HG03108 (cell line): ENCODE results near the gene PPP1R12B.
"Not testable (repeated sequence)": the region's sequence is repeated elsewhere in the genome, so short reads cannot be mapped to it uniquely, and the experiment has no call there.

ENCODE experiments used
- ATAC-seq: cut with Tn5 transposase; IDR thresholded peaks from one replicate; pipeline ENCODE4 v1.9.1; 2021; ENCODE audit warnings: moderate library complexity; ENCODE audit not compliant: unreplicated experiment

Gene PPP1R12B

DNA sequence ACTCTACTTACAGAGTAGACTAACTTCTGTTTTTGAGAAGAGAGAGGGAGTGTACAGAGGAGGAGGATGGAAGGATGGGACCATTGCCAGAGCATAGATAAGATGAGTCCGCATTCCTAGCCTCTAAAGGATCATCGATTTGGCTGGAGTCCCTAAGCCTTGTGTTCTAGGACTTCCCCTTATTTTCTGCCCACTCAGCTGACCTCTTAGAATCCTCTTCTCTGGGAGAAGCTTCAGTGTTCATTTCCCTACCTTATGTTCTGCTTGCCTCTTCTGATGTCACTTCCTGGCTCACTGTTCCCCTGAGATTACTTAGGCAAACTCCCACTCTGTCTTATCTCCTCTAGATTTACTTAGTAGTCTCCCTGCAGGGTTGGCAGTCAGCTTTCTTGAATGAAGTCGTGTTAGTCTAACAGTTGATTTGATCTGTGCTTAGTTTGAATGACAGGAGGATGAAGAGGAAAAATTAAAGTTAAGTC, 205.1 kb downstream of the PPP1R12B start:
- ATAC-seq, result no peak

DNA sequence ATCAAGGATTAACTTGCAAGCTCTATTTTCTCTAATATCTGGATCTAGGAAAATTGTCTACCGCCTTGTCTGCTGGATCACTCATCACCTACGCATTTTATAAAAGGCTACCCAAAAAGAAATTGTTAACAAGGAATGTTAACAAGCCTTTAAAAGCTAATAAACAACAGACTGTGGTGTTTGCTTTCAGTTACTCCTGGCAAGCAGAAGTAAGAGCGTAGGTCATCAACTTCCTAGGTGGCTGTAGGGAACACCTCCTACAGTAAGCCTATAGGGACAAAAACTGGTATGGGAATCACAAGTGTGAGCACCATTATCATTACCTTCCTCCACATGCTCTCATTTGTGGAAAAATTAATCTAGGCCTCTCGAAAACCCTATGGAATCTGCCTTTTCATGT, 206.1 kb downstream of the PPP1R12B start:
- ATAC-seq, result not testable (repeated sequence)

DNA sequence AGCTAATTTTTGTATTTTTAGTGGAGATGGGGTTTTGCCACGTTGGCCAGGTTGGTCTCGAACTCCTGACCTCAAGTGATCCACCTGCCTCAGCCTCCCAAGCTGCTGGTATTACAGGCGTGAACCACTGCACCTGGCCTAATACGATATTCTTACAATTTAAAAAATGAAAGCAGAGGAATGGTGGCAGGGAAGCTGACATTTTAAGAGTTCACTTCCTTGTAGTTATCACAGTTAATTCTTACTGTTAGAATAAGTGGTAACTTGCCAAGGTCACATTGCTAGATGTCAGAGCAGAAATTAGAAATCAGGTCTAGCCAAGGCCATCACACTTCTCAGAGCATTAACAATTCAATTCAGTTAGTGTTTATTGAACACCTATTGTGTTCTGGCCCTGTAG, 207.5 kb downstream of the PPP1R12B start:
- not testable (repeated sequence) for ATAC-seq

DNA sequence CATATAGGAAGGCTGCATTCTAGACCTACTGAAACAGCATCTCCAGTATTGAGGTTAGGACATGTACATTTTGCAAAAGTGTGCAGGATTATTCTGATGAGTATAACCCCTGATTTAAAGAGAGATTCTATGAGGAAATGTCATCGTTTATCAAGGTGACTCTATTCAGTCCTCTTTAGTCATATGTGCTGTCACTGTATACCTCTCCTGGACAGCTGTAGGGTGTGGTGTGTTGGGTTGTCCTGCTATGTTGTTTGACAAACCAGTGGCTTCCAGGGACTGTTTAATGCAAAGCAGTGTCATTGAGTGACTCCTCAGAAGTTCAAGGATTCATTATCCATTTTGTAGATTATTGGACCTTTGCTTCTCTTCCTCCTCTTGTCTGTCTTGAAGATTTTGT, 209.2 kb downstream of the PPP1R12B start:
- not testable (repeated sequence) for ATAC-seq

DNA sequence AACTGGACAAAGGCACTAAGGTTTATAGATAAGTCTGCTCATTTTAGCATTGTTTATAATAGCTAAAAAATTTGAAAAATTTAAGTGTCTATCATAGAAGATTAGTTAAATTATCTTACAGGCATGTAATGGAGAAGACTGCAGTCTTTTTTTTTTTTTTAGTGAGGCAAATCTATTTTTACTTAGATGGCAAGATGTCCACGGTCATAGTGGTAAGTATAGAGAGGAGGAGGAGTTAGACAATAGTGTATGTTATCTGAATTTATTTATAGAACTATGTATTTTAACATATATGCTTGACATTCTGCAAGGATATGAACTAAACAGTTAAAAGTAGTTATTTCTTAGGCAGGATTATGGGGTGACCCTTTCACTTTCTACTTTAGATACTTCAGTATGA, 212.7 kb downstream of the PPP1R12B start:
- ATAC-seq, result no peak

DNA sequence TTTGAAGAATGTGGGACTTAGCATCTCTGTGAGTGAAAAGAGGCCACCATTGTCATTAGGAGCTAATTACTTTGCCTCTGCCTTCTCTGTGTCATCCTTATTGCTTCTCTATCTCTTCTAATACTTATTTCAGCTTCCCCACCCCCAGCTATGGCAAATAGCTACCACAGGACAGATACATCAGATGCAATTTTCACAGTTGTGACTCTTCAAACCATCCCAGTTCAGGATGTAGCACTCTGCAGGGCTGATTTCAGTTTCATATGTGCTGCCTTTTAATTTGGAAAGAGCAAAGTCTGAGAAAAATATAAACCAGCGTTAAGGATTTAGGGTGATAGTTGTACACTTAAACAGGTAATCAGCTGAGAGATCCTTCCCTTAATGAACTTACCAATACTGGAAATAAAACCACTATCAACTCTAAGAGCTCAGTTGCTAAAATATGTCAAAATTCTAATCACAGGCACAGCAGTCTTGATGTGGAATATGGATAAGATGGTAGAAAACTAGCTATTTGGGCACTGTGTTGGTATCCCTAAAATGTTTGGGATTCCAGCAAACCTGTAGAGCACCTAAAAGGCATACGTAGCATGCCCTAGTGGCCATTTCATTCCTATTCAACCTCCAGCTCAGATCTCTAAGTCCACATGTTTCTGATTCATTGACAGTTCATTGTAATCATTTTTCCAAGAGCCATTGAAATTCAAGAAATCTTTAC, 213.4 kb downstream of the PPP1R12B start:
- no peak for ATAC-seq

DNA sequence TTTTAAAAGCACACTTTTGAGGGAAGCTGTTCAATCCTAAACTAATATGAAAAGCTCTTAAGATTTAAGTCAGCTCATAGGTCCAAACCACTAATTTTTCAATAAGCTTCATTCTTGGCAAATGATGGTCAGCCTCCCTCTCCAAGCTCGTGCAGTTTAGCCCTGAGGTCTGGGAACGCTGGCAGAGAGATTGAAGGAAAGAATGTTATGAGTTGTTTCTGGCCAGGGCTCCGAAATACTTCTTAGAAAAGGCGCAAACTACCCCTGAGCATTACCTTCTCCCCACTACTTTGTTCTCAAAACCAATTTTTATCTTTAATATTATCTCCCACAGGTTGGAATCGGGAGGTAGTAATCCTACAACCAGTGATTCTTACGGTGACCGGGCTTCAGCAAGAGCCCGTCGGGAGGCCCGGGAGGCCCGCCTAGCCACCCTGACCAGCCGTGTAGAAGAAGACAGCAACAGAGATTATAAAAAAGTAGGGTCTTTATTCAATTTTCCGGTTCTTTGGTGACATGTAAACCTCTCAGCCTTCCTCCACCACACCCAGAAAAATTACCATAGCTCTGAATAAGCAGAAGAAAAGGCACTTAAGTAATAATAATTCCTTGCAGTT, 214.1 kb downstream of the PPP1R12B start:
- ATAC-seq, result no peak

DNA sequence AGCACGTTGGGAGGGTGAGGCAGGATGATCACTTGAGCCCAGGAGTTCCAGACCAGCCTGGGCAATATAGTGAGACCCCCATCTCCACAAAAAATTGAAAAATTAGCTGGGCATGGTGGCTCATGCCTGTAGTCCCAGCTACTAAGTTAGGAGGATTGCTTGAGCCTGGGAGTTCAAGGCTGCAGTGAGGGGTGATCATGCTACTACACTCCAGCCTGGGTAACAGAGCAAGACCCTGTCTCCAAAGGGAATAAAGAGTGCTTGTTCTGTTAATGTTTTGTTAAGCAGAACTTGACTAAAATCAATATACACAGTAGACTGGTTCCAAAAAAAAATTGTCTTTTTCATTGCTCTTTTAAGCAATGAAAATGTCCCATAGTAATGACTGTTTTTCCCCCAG, 215.3 kb downstream of the PPP1R12B start:
- ATAC-seq, result no peak

DNA sequence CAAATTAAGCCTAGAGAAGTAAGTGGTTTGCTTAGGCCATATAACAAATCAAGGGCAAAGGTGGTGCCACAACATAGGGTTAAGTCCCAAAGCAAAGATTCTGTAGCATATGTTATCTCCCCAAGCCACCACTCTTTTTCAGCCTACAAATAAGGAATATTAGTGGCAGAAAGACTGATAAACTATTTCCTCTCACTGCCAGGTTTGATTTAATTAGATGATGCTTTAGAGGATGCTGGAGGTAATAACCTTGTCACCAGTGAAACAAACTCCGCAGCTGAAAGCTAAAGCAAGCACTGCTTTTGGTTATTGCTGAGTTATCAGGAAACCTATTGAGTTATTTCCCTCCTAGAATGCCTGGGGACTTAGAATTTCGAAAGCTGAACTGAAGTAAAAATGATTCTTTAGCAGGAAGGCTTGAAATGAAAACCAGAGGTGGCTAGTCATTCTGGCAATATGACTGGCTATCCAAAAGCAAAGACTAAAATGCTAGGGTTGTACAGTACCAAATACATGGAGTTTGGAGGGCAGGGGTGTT, 216.5 kb downstream of the PPP1R12B start:
- no peak for ATAC-seq

DNA sequence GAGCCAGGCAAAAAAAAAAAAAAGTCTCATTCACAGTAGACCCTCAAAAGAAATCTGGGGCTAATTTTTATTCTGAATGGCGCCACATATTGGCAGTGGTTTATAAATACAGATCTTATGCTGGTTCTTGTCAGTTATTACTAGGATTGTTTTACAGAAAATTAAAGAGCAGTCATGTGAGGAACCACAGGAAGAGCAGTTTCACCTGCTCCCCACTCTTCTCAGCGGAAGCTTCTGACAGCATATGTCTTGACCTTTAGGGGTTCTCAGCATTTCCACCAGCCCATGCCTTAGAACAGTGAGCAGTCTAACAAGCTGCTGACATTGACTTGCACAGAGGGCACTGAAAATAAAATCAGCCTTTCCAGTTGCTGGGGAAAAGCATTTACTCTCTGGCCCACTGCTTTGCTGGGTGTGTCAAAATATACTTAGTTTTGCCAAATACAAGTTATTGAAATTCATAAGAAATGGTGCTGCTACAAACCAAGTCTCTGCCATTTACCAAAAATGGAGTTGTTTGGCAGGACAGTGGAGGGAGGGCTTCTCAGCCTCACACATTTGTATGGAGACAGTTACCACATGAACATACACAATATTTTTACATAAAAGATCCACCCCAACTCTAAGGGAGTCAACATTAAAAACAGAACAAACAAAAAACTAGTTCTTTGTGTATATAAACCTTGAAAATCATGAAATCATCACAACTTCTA, 217.5 kb downstream of the PPP1R12B start:
- ATAC-seq, result peak; percentile 89

DNA sequence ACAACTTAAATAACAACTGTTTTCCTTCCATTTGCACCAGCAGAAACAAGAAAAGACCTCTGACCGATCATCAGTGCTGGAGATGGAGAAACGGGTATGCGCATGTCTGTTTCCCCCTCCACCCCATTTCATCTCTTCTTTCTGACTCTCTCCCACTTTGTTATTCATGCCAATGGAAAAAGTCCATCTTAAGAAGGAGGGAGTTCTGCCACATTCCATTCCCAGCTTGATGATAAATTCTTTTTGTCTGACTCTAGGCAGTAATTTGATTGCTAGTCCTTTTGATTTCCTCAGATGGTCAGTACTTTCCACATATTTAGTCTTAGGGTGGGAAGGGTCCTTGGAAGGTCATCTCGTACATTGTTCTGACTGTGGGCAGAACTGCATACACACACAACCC, 219.2 kb downstream of the PPP1R12B start:
- no peak for ATAC-seq

DNA sequence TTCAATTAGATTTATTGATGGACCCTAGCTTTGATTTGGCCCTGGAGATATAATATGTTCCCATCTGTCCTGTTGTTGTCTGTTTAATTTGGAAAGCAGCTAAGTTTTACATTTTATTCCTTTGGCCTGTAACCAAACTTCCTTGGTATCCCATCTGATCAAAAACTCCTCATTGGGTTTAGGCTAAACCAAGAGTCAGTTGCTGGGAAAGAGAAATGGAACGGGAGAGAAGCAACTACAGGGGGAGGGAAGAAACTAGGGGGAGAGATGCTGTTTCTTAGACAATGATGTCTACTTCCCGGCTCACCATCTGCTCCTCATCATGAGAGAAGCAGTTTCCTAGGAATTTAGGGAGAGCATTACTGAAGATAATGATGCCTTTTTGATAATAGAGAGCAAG, 219.9 kb downstream of the PPP1R12B start:
- no peak for ATAC-seq

DNA sequence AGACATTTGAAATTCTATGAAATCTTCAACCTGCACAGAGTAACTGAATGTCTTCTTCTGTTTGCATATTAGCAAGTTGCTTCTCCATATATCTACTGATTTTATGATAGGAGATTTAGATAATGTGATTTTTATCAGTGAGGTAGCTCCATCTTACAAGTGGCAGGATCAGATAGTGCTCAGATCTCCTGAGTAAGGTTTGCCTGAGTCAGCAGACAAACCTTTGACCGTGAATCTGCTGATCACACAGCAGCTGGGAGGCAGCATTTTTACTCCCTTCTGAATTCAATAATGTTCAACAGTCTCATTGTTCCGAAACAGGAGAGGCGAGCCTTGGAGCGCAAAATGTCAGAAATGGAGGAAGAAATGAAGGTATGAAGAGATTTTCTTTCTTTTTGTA, 220.3 kb downstream of the PPP1R12B start:
- ATAC-seq, result no peak

DNA sequence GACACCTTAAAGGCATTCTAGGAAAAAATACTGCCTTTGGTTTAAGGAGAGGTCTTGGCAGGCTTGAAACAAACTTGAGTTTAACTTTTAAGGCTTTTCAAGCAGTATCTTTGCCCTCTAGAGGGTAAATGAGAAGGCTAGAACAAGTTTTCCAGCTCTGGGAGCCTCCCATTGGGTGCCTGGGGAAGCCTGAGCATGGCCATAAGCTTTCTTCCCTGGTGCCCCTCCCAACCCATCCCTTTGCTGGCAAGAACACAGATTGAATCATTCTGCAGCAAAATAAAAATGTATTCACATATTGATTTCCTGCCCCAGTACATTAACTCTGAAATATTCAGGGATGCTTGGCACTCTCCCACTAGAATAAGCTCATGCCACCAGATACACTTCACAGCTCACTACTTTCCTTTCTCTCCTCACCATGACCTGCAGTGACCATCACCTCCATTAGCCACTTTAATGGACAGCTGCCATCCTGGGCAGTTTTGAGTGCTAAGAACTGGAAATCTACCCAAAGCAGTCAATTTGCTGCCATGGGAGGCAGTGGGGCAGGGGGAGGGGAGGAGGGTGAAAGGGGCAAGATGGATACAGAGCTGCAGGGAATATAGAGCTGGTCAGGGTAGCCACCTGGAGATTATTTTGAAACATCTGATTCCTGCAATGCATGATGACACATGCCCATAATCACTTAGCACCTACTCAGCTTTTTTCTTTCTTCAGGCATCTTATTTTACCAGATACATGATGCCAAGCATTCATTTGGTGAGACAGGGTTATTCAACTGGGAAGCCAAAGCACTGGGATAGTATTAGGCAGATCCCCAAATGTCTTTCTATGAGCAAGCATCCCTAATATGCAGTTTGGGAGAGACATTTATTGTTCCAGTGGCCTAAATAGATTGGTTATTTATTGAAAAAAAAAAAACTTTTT, 221.2 kb downstream of the PPP1R12B start:
- no peak for ATAC-seq

DNA sequence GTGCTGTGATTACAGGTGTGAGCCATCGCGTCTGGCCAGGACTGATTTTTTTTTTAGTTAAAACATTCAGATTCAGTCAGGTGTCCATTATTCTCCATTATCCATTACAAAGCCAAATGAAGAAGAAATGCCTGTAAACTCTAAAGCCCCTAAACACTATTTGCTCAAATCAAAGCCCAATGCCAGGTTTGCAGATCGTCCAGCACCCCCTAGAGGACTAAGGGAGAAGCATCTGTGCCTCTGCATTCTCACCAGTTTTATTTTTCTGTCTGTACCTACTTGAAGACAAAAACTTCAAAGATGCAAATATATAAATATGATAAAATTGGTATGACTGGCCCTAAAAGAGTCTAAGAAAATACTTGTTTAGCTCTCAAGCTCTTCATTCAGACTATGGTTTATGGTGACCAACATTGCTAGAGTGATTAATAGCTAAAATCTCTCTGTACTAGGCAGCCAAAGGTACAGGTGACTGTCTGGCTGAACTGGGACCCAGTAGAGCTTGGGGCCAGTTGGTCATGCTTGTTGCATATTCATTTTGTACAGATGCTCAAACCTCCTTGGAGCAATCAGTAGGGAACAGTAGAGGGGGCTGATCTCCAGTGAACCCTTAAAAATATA, 223.3 kb downstream of the PPP1R12B start:
- no peak for ATAC-seq

DNA sequence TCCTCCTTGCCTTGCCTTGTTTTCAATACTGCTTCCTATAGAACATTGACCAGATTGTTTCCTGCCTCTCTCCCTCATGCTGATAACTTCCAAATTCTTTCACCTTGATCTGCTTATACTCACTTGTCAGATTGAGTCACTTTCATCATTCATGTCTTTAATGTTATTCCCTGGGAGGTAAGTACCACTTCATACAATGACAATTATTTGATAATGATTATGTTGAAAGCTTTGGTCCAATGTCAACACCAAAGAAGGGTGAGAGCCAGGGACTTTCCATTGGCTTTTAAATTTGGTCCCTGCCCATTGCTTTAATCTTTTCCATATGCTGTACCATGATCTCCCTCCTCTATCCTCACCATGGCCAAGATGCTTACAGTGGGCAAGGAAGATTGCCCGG, 224.4 kb downstream of the PPP1R12B start:
- ATAC-seq, result no peak

DNA sequence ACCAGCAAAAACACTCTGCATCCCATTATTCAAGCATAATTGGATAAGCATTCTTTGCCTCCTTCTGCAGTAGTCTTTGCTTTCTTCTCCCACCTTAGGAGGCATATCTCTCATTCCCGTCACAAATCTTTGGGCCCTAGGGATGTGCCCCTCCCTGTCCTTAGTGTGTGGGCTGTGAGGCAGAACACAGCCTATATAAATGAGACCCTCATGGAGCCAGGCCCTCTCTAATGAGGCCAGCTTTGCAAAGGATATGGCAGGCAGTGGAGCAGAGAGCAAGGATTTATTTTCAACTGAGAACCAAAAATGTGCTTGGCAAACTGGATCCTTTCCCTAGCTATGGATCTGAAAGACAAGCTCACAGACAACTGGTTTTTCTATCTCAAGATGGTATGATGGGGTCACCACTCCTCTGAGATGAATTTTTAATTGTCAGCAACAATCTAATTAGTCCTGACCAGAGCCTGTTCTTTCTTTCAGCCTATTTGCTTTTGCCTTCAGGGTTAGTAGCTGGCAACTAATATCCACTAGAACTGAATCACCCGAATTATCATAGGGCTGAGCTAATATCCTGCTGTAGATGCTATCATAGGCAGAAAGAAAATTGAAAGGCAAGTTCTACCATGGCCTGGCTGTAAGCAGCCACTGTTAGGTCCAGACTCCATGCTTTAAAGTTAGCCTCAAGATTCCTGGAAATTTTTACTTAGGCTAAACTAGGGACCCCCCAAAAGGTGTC, 227.6 kb downstream of the PPP1R12B start:
- no peak for ATAC-seq

DNA sequence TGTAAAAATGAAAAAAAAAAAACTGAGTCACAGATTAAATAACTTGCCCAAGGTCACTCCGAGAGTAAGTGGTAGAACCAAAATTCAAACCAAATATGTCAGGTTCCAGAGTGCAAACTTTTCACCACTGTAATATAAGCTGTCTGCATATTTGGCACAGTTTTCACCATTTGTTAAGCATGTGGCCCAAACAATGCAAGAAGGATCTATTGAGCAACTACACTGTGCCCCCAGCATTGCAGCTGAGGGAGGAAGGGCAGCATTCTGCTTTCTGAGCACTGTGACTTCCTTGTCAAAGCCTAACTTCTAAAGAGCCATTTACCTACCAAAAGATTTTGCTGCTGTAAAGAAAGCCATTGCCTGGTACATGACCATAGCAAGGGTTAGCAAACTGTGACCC, 228.3 kb downstream of the PPP1R12B start:
- ATAC-seq, result no peak

DNA sequence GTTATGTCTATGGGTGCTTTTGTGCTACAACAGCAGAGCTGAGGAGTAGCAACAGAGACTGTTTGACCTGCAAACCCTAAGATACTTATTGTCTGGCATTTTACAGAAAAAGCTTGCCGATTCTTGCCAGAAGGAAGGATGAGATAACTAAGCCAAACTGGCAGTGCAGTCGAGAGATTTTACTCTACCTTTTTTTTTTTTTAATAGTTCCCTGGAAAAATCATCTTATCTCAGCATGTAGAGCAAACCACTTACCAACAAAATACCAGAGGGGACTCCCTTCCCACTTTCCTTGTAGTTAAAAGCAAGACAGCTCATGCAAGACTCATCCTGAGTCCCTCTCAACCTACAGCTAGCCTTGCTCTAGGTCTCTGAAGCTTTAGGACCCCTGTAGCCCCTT, 228.9 kb downstream of the PPP1R12B start:
- ATAC-seq, result no peak
